Measurements from ENCODE around the gene SIK3. TPM values are rescaled to one million over a fixed set of nuclear protein-coding genes. Genes with fewer than 3 reads are reported as not detected.
"Not testable (repeated sequence)": the region's sequence is repeated elsewhere in the genome, so short reads cannot be mapped to it uniquely, and the experiment has no call there.

Gene SIK3
- polyA plus RNA-seq, 1 of the 3 experiments (the other 2 are of a cell fraction), result 5.1 TPM

DNA sequence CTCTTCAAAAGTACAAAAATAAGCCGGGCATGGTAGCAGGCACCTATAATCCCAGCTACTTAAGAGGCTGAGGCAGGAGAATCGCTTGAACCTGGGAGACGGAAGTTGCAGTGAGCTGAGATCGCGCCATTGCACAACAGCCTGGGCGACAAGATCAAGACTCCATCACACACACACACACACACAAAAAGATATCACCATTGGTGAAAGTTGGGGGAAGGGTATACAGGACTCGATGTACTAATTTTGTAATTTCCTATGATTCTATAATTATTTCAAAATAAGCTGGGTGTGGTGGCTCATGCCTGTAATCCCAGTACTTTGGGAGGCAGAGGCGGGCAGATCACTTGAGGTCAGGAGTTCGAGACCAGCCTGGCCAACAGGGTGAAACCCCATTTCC is 48.1 kb downstream of the SIK3 start:
- H3K4me1 ChIP-seq (ENCODE audit: control insufficient read depth in 1 of 2, insufficient read depth in 2 of 2, low read depth in 1 of 2, low read length in 1 of 2); H3K9ac ChIP-seq; H3K4me3 ChIP-seq (ENCODE audit: low read depth in 2 of 2, low read length in 1 of 2); POLR2A ChIA-PET; H3K9me3 ChIP-seq; H3K27ac ChIP-seq (ENCODE audit: low read depth in 2 of 2, low read length in 1 of 2); H3F3A ChIP-seq (replicated peaks; ENCODE audit: insufficient read depth); H3K9me2 ChIP-seq; DNase-seq; H3K36me3 ChIP-seq (replicated peaks in 1 of 2; ENCODE audit: control insufficient read depth in 1 of 2, insufficient read depth in 2 of 2, low read length in 1 of 2); H4K20me1 ChIP-seq (ENCODE audit: insufficient read depth); H3K4me2 ChIP-seq; H2AFZ ChIP-seq (ENCODE audit: low read depth); H3K27me3 ChIP-seq (ENCODE audit: insufficient read depth): not testable (repeated sequence)
- WGBS (ENCODE audit: low lambda C conversion rate), result 94% methylated on average over 9 of the region's 9 CpGs
- peaks cover 15% of the 10 kb centered on the region; the same call in 1 of the 2 replicates for H3K79me2 ChIP-seq (ENCODE audit: insufficient read depth)
- CTCF ChIA-PET, result interaction anchor here (1.2 to 1.3 kb wide), 2 partner anchors 56 to 259 kb away, joined by 3 to 4 read pairs; partner anchors contain the start of gene APOA5

GRCh38 chr11:117046627-117047026 is 51.6 kb downstream of the SIK3 start:
- H2AFZ ChIP-seq (ENCODE audit: low read depth); DNase-seq; CTCF ChIA-PET; H4K20me1 ChIP-seq (ENCODE audit: insufficient read depth); H3K36me3 ChIP-seq (replicated peaks in 1 of 2; ENCODE audit: control insufficient read depth in 1 of 2, insufficient read depth in 2 of 2, low read length in 1 of 2); H3K27ac ChIP-seq (ENCODE audit: low read depth in 2 of 2, low read length in 1 of 2); H3K9me2 ChIP-seq; H3F3A ChIP-seq (replicated peaks; ENCODE audit: insufficient read depth); POLR2A ChIA-PET; H3K9me3 ChIP-seq; H3K4me2 ChIP-seq; H3K27me3 ChIP-seq (ENCODE audit: insufficient read depth); H3K4me3 ChIP-seq (ENCODE audit: low read depth in 2 of 2, low read length in 1 of 2); H3K9ac ChIP-seq: not testable (repeated sequence)
- H3K4me1 ChIP-seq (ENCODE audit: control insufficient read depth in 1 of 2, insufficient read depth in 2 of 2, low read depth in 1 of 2, low read length in 1 of 2), result peaks cover 0 to 22% of the 10 kb centered on the region in 2 experiments; a peak in 2 of 4 replicates
- 100% methylated on average over 5 of the region's 5 CpGs for WGBS (ENCODE audit: low lambda C conversion rate)
- peaks cover 15% of the 10 kb centered on the region; the same call in 1 of the 2 replicates for H3K79me2 ChIP-seq (ENCODE audit: insufficient read depth)

- no peak for TF ChIP-seq TAF1 (IDR thresholded peaks at IDR 0.05; ENCODE audit: borderline replicate concordance, low read depth, low read length)
- TF ChIP-seq USF1 (IDR thresholded peaks at IDR 0.05; ENCODE audit: borderline replicate concordance, low read depth), result no peak
- TF ChIP-seq NFIC (IDR thresholded peaks at IDR 0.05; ENCODE audit: borderline replicate concordance), result no peak
- no peak for TF ChIP-seq FOSL2 (IDR thresholded peaks at IDR 0.05; ENCODE audit: borderline replicate concordance, low read depth)
- TF ChIP-seq MAX (IDR thresholded peaks at IDR 0.05; ENCODE audit: low read depth), result no peak
- TF ChIP-seq GABPA (IDR thresholded peaks at IDR 0.05; ENCODE audit: low read depth), result no peak
- no peak for TF ChIP-seq SIN3A (IDR thresholded peaks at IDR 0.05; ENCODE audit: borderline replicate concordance, low read depth, low read length)
- TF ChIP-seq EZH2phosphoT487 (IDR thresholded peaks at IDR 0.05; ENCODE audit: borderline replicate concordance, low read depth), result no peak
- no peak for TF ChIP-seq JUND (IDR thresholded peaks at IDR 0.05)
- TF ChIP-seq, protein P1, sequence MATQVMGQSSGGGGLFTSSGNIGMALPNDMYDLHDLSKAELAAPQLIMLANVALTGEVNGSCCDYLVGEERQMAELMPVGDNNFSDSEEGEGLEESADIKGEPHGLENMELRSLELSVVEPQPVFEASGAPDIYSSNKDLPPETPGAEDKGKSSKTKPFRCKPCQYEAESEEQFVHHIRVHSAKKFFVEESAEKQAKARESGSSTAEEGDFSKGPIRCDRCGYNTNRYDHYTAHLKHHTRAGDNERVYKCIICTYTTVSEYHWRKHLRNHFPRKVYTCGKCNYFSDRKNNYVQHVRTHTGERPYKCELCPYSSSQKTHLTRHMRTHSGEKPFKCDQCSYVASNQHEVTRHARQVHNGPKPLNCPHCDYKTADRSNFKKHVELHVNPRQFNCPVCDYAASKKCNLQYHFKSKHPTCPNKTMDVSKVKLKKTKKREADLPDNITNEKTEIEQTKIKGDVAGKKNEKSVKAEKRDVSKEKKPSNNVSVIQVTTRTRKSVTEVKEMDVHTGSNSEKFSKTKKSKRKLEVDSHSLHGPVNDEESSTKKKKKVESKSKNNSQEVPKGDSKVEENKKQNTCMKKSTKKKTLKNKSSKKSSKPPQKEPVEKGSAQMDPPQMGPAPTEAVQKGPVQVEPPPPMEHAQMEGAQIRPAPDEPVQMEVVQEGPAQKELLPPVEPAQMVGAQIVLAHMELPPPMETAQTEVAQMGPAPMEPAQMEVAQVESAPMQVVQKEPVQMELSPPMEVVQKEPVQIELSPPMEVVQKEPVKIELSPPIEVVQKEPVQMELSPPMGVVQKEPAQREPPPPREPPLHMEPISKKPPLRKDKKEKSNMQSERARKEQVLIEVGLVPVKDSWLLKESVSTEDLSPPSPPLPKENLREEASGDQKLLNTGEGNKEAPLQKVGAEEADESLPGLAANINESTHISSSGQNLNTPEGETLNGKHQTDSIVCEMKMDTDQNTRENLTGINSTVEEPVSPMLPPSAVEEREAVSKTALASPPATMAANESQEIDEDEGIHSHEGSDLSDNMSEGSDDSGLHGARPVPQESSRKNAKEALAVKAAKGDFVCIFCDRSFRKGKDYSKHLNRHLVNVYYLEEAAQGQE (IDR thresholded peaks at IDR 0.05; ENCODE audit: low read depth, low read length), result no peak
- TF ChIP-seq EP300 (IDR thresholded peaks at IDR 0.05; ENCODE audit: borderline replicate concordance in 1 of 2, low read depth in 1 of 2, low read length in 1 of 2), result no peak
- TF ChIP-seq FOXM1 (IDR thresholded peaks at IDR 0.05; ENCODE audit: low read depth), result no peak
- no peak for TF ChIP-seq YY1 (IDR thresholded peaks at IDR 0.05; ENCODE audit: low read depth)
- no peaks in the 10 kb centered on the region for H3F3A ChIP-seq (replicated peaks; ENCODE audit: insufficient read depth)
- H3K4me1 ChIP-seq (ENCODE audit: control insufficient read depth in 1 of 2, insufficient read depth in 2 of 2, low read depth in 1 of 2, low read length in 1 of 2), result peaks cover 0 to 22% of the 10 kb centered on the region in 2 experiments; a peak in 2 of 4 replicates
- ChIA-PET CTCF (interaction anchor here (0.8 kb wide), 1 partner anchor 13 kb away, joined by 3 read pairs; no protein-coding TSS in a partner anchor), POLR2A (no interaction called here)
- H3K27ac ChIP-seq (ENCODE audit: low read depth in 2 of 2, low read length in 1 of 2), result no peak overlapping the region
- no peak overlapping the region for H2AFZ ChIP-seq (ENCODE audit: low read depth)
- H4K20me1 ChIP-seq (ENCODE audit: insufficient read depth), result no peaks in the 10 kb centered on the region
- H3K9me3 ChIP-seq, result no peaks in the 10 kb centered on the region
- WGBS (ENCODE audit: low lambda C conversion rate), result 91% methylated on average over 1 of the region's 1 CpG
- DNase-seq, result no peak
- no peak overlapping the region for H3K4me2 ChIP-seq
- H3K27me3 ChIP-seq (ENCODE audit: insufficient read depth), result no peaks in the 10 kb centered on the region
- no peaks in the 10 kb centered on the region for H3K36me3 ChIP-seq (replicated peaks in 1 of 2; ENCODE audit: control insufficient read depth in 1 of 2, insufficient read depth in 2 of 2, low read length in 1 of 2)
- H3K4me3 ChIP-seq (ENCODE audit: low read depth in 2 of 2, low read length in 1 of 2), result no peak overlapping the region
- no peaks in the 10 kb centered on the region for H3K9me2 ChIP-seq
- peaks cover 19% of the 10 kb centered on the region; the same call in 1 of the 2 replicates for H3K79me2 ChIP-seq (ENCODE audit: insufficient read depth)
- H3K9ac ChIP-seq, result no peak overlapping the region
Observed at GRCh38 chr11:117045956-117046355, 52.3 kb downstream of the SIK3 start.
